Thyroid gland (tissue), 4 donors: Measurements from ENCODE around the gene PSMD14.

Experiments
- POLR2A ChIP-seq, 2 donors: fragments of 450-650 bp; IDR thresholded peaks; one replicate each; pipeline ENCODE4 v1.6.1; 2017; ENCODE audit warnings: antibody characterized with exemption in 2 of 2, mild to moderate bottlenecking in 2 of 2, moderate library complexity in 1 of 2
- TF ChIP-seq, protein P1 (sequence below), 6 experiments: fragments of 200-600 bp in 3 of 6; fragments of 450-650 bp in 3 of 6; sonication (generic) in 3 of 6; IDR thresholded peaks; one replicate each; pipeline ENCODE4 v1.5.1; 2016 to 2019; ENCODE audit warnings: antibody characterized with exemption in 6 of 6, mild to moderate bottlenecking in 2 of 6, inconsistent platforms in 1 of 6, moderate library complexity in 1 of 6

DNA sequence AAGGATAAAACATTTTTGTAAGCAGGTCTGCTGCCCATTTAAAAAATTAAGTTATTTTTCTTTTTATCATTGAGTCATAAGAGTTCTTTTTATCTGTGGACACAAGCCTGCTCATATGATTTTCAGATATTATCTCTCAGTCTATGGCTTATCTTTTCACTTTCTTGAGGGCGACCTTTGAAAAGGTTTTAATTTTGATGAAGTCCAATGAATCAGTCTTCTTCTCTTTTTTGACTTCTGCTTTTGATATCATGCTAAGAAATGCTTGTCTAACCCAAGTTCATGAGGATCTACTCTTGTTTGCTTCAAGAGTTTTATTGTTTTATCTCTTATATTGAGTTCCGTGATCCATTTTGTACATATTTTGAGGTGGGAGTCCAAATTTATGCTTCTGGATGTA lies 36.5 kb downstream of the PSMD14 start:
- TF ChIP-seq, protein P1, sequence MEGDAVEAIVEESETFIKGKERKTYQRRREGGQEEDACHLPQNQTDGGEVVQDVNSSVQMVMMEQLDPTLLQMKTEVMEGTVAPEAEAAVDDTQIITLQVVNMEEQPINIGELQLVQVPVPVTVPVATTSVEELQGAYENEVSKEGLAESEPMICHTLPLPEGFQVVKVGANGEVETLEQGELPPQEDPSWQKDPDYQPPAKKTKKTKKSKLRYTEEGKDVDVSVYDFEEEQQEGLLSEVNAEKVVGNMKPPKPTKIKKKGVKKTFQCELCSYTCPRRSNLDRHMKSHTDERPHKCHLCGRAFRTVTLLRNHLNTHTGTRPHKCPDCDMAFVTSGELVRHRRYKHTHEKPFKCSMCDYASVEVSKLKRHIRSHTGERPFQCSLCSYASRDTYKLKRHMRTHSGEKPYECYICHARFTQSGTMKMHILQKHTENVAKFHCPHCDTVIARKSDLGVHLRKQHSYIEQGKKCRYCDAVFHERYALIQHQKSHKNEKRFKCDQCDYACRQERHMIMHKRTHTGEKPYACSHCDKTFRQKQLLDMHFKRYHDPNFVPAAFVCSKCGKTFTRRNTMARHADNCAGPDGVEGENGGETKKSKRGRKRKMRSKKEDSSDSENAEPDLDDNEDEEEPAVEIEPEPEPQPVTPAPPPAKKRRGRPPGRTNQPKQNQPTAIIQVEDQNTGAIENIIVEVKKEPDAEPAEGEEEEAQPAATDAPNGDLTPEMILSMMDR (IDR thresholded peaks at IDR 0.05), result no peak
- no peak for TF ChIP-seq POLR2A (IDR thresholded peaks at IDR 0.05)
